IMR-90 (cell line): ENCODE measurements around the gene SEMA5A.

Source experiments
- CTCF ChIP-seq: conservative IDR thresholded peaks from 2 replicates; pipeline ENCODE4 v1.5.1; 2012; ENCODE audit warnings: mild to moderate bottlenecking, low read depth, low read length, improper control_type of control experiment
- POLR2A ChIP-seq: IDR thresholded peaks from 2 replicates; pipeline ENCODE4 v1.6.1; 2012; ENCODE audit warnings: mild to moderate bottlenecking, low read depth, low read length
- RAD21 ChIP-seq: IDR thresholded peaks from 2 replicates; pipeline ENCODE4 v1.6.1; 2012; ENCODE audit warnings: low read length, improper control_type of control experiment

- TF ChIP-seq CTCF (no peak), POLR2A (no peak), RAD21 (no peak)
Measured at GRCh38 chr5:9263656-9264055, 282.2 kb downstream of the SEMA5A start.
